Lung (tissue), 12 donors: ENCODE results near the gene RAB39B. TPM values are rescaled to one million over a fixed set of nuclear protein-coding genes. Genes with fewer than 3 reads are reported as not detected.
A peak's percentile ranks its signal among the peaks of the same experiment; 100 is the strongest.

Source experiments
- ATAC-seq: fragments of 200-7000 bp; cut with Tn5 transposase; one replicate; pipeline ENCODE4 v1.9.1; 2020; ENCODE audit warnings: moderate number of reproducible peaks; ENCODE audit not compliant: insufficient read depth, low FRiP score
- DNase-seq, 3 donors: peaks; one replicate each; pipeline ENCODE4 v3.0.0-alpha.2; 2013 to 2017
- H3K27ac ChIP-seq, 2 donors: one replicate each; pipeline ENCODE4 v1.5.1; 2013; ENCODE audit warnings: mild to moderate bottlenecking in 2 of 2, moderate library complexity in 2 of 2, control low read depth in 1 of 2, inconsistent platforms in 1 of 2, low read depth in 1 of 2, low read length in 1 of 2
- H3K27me3 ChIP-seq, 3 donors: one replicate each; pipeline ENCODE4 v1.5.1; 2013; ENCODE audit warnings: low read length in 2 of 3; ENCODE audit not compliant: control insufficient read depth in 3 of 3, insufficient read depth in 3 of 3
- H3K36me3 ChIP-seq, 4 donors: one replicate each; pipeline ENCODE4 v1.5.1; 2013; ENCODE audit warnings: low read length in 4 of 4, mild to moderate bottlenecking in 1 of 4, moderate library complexity in 1 of 4; ENCODE audit not compliant: control insufficient read depth in 4 of 4, insufficient read depth in 4 of 4
- H3K4me1 ChIP-seq, 5 donors: one replicate each; pipeline ENCODE4 v1.5.1; 2013; ENCODE audit warnings: low read length in 5 of 5, mild to moderate bottlenecking in 2 of 5, moderate library complexity in 1 of 5; ENCODE audit not compliant: control insufficient read depth in 5 of 5, insufficient read depth in 5 of 5
- H3K4me3 ChIP-seq: one replicate; pipeline ENCODE4 v1.5.1; 2013; ENCODE audit warnings: mild to moderate bottlenecking, control low read depth, moderate library complexity
- H3K9ac ChIP-seq, 2 donors: one replicate each; pipeline ENCODE4 v1.5.1; 2013; ENCODE audit warnings: low read length in 2 of 2, control low read depth in 1 of 2; ENCODE audit not compliant: insufficient read depth in 1 of 2
- H3K9me3 ChIP-seq, 4 donors: one replicate each; pipeline ENCODE4 v1.5.1; 2013; ENCODE audit warnings: low read length in 3 of 4, mild to moderate bottlenecking in 1 of 4, moderate library complexity in 1 of 4; ENCODE audit not compliant: control insufficient read depth in 4 of 4, insufficient read depth in 3 of 4
- CTCF ChIP-seq: IDR thresholded peaks from 2 replicates; pipeline ENCODE4 v1.5.1; 2012; ENCODE audit warnings: mild to moderate bottlenecking; ENCODE audit errors: control extremely low read depth, extremely low read depth
- WGBS, 2 donors: extraction: QIAGEN DNeasy Blood & Tissue Kit; methylation state at CpG; one replicate each; pipeline ENCODE4 v1.1.7; 2013; 5-methylcytosine and 5-hydroxymethylcytosine counted together
- polyA plus RNA-seq, 2 donors: library from polyadenylated mRNA; stranded (reverse); fragments of 200-250 nt; gene quantifications; one replicate each; pipeline ENCODE4 v1.2.1, GENCODE V29; 2013
- total RNA-seq, 2 donors: library from RNA; depleted of rRNA in 1 of 2; stranded (reverse); fragments of >200 nt in 1 of 2; gene quantifications; one replicate each; pipeline ENCODE4 v1.2.1, GENCODE V29; 2014 to 2021
- donor health status: control.
- donor health status: control.
- donor health status: Bipolar disorder and iron deficiency.
- donor health status: healthy.
- donor health status: DM: yes; HTN: yes; CAD: no.

RAB39B gene
- total and polyA plus RNA-seq, 4 donors: 0.28 to 0.83 (median 0.49) TPM

- no peaks in the 10 kb centered on the region for H3K9me3 ChIP-seq
- H3K27me3 ChIP-seq: no peaks in the 10 kb centered on the region
- ATAC-seq (peak; percentile 95), DNase-seq (peak; percentile 94 to 97 (median 95))
- peak within 1 kb of the TSS; percentile 87 to 93 for H3K27ac ChIP-seq
- WGBS, 2 donors: 0 to 35% methylated on average over 20 to 53 of the region's 53 CpGs
- peak within 1 kb of the TSS; percentile 56 for H3K4me3 ChIP-seq
- peaks cover 0 to 5% (median 0%) of the 10 kb centered on the region in 4 donors for H3K36me3 ChIP-seq
- peaks cover 0 to 5% (median 2%) of the 10 kb centered on the region in 5 donors for H3K4me1 ChIP-seq
- TF ChIP-seq CTCF: no peak
- peak within 1 kb of the TSS; percentile 21 to 87 for H3K9ac ChIP-seq
Measured at GRCh38 chrX:155216179-155216939, 47.9 kb downstream of the RAB39B start, which contains the start of gene VBP1. Gene VBP1, plus strand, starts transcription at chrX:155216460. Its CDS starts 23 bp downstream, at chrX:155216483.

- peaks cover 0 to 5% (median 2%) of the 10 kb centered on the region in 5 donors for H3K4me1 ChIP-seq
- H3K27ac ChIP-seq: peak overlapping the region; percentile 77 to 87
- H3K9ac ChIP-seq: peak overlapping the region; percentile 21 to 51
- DNase-seq (no peak), ATAC-seq (peak; percentile 20)
- H3K36me3 ChIP-seq: no peaks in the 10 kb centered on the region
- TF ChIP-seq CTCF: no peak
- 37 to 52% methylated on average over 13 to 15 of the region's 15 CpGs for WGBS, 2 donors
- H3K4me3 ChIP-seq: peak overlapping the region; percentile 56
- H3K27me3 ChIP-seq: no peaks in the 10 kb centered on the region
- no peaks in the 10 kb centered on the region for H3K9me3 ChIP-seq
Measured at GRCh38 chrX:155215443-155216178, 48.7 kb downstream of the RAB39B start.

- ATAC-seq (no peak), DNase-seq (no peak)
- WGBS, 2 donors: 70 to 95% methylated on average over 4 of the region's 4 CpGs
- H3K9ac ChIP-seq: no peak overlapping the region
- H3K9me3 ChIP-seq: no peaks in the 10 kb centered on the region
- no peaks in the 10 kb centered on the region for H3K27me3 ChIP-seq
- no peak overlapping the region for H3K27ac ChIP-seq
- TF ChIP-seq CTCF: no peak
- peaks cover 0 to 5% (median 2%) of the 10 kb centered on the region in 5 donors for H3K4me1 ChIP-seq
- H3K36me3 ChIP-seq: no peaks in the 10 kb centered on the region
- H3K4me3 ChIP-seq: no peak overlapping the region
Measured at GRCh38 chrX:155213731-155214130, 50.6 kb downstream of the RAB39B start.
